H1 (cell line): ENCODE data around the gene RHOU. TPM values are rescaled to one million over a fixed set of nuclear protein-coding genes. Genes with fewer than 3 reads are reported as not detected.

Experiments
- CTCF ChIA-PET: fragments of 300-600 bp; sonication (Branson Sonifier 250); formaldehyde crosslinking; loops from one replicate; lab custom pipeline; 2021; ENCODE audit not compliant: partially characterized antibody; lab: Charles Lee
- POLR2A ChIA-PET: fragments of 300-600 bp; sonication (Branson Sonifier 250); formaldehyde crosslinking; loops from one replicate; lab custom pipeline; 2021; ENCODE audit warnings: inconsistent platforms; ENCODE audit not compliant: partially characterized antibody; lab: Charles Lee
- DNase-seq, 2 experiments: peaks; one replicate each; pipeline versions ENCODE4 v3.0.0 to v3.0.0-alpha.2; 2010 to 2022; ENCODE audit warnings: low spot score in 2 of 2, low read depth in 1 of 2, mixed read lengths in 1 of 2
- FAIRE-seq: peaks from 2 replicates; lab custom pipeline; 2011; peaks lifted over from hg19 to GRCh38; lab: Jason Lieb, UNC
- H2AFZ ChIP-seq: 2 replicates; pipeline ENCODE4 v1.8.1; 2012; ENCODE audit warnings: low read length, inconsistent platforms
- H2AK5ac ChIP-seq: 2 replicates; pipeline ENCODE4 v1.6.1; 2013; ENCODE audit warnings: low read depth, low read length
- H2BK120ac ChIP-seq: replicated peaks from 2 replicates; pipeline ENCODE3; 2013; ENCODE audit warnings: low read depth, low read length, inconsistent platforms
- H2BK12ac ChIP-seq: 2 replicates; pipeline ENCODE4 v1.6.1; 2013; ENCODE audit warnings: low read depth, low read length
- H2BK15ac ChIP-seq: 2 replicates; pipeline ENCODE4 v1.6.1; 2013; ENCODE audit warnings: low read length
- H2BK20ac ChIP-seq: 2 replicates; pipeline ENCODE4 v1.6.1; 2013; ENCODE audit warnings: low read length
- H2BK5ac ChIP-seq: 2 replicates; pipeline ENCODE4 v1.6.1; 2013; ENCODE audit warnings: low read depth, low read length
- H3K14ac ChIP-seq: 2 replicates; pipeline ENCODE4 v1.6.1; 2013; ENCODE audit warnings: inconsistent platforms; ENCODE audit not compliant: insufficient read length
- H3K18ac ChIP-seq: 2 replicates; pipeline ENCODE4 v1.6.1; 2013; ENCODE audit warnings: low read length; ENCODE audit errors: extremely low read depth
- H3K23ac ChIP-seq: 2 replicates; pipeline ENCODE4 v1.6.1; 2013; ENCODE audit warnings: inconsistent platforms; ENCODE audit not compliant: insufficient read length
- H3K23me2 ChIP-seq: 2 replicates; pipeline ENCODE4 v1.6.1; 2013; ENCODE audit warnings: low read depth, low read length
- H3K27ac ChIP-seq: 2 replicates; pipeline ENCODE4 v1.6.1; 2011; ENCODE audit warnings: low read depth, low read length, inconsistent platforms
- H3K27me3 ChIP-seq, 4 experiments: replicated peaks in 1 of 4; 1 replicate in 1 of 4; 2 replicates in 3 of 4; pipeline versions ENCODE4 v1.6.1 to v1.8.1; 2011 to 2013; ENCODE audit warnings: low read length in 3 of 4, mild to moderate bottlenecking in 3 of 4, inconsistent platforms in 2 of 4, mixed read lengths in 2 of 4, moderate library complexity in 1 of 4; ENCODE audit not compliant: control insufficient read depth in 3 of 4, insufficient read depth in 3 of 4; ENCODE audit errors: extremely low read depth in 1 of 4
- H3K36me3 ChIP-seq, 4 experiments: 2 replicates each; pipeline versions ENCODE4 v1.6.1 to v1.8.1; 2011 to 2013; ENCODE audit warnings: mild to moderate bottlenecking in 4 of 4, low read length in 3 of 4, moderate library complexity in 2 of 4, control low read depth in 1 of 4, inconsistent platforms in 1 of 4; ENCODE audit not compliant: insufficient read depth in 4 of 4, control insufficient read depth in 2 of 4
- H3K4ac ChIP-seq: replicated peaks from 2 replicates; pipeline ENCODE3; 2013; ENCODE audit warnings: low read length, low read depth, mixed read lengths, inconsistent platforms; ENCODE audit not compliant: insufficient read length
- H3K4me1 ChIP-seq, 4 experiments: replicated peaks in 1 of 4; 1 replicate in 1 of 4; 2 replicates in 3 of 4; pipeline versions ENCODE4 v1.6.1 to v1.8.1; 2011 to 2013; ENCODE audit warnings: low read length in 3 of 4, inconsistent platforms in 2 of 4, mixed read lengths in 1 of 4; ENCODE audit not compliant: insufficient read depth in 4 of 4, control insufficient read depth in 3 of 4
- H3K4me2 ChIP-seq, 2 experiments: 2 replicates each; pipeline versions ENCODE4 v1.6.1 to v1.8.1; 2011 to 2013; ENCODE audit warnings: low read depth in 2 of 2, low read length in 2 of 2, control low read depth in 1 of 2, inconsistent platforms in 1 of 2, mild to moderate bottlenecking in 1 of 2; ENCODE audit not compliant: insufficient read depth in 1 of 2
- H3K4me3 ChIP-seq, 4 experiments: fragments of 200-600, 300-600 bp in 1 of 4; sonication (generic), shearing (Covaris generic), sonication (Bioruptor Twin) in 1 of 4; 2 replicates each; pipeline versions ENCODE4 v1.5.1 to v1.8.1; 2011 to 2016; ENCODE audit warnings: low read length in 4 of 4, low read depth in 3 of 4, control low read depth in 2 of 4, inconsistent platforms in 2 of 4, mild to moderate bottlenecking in 2 of 4, mixed read lengths in 1 of 4, moderate library complexity in 1 of 4; ENCODE audit not compliant: insufficient read depth in 2 of 4; ENCODE audit errors: extremely low read depth in 1 of 4
- H3K56ac ChIP-seq: replicated peaks from 2 replicates; pipeline ENCODE3; 2013; ENCODE audit warnings: low read depth, mild to moderate bottlenecking, mixed read lengths, low read length, inconsistent platforms; ENCODE audit not compliant: insufficient read length
- H3K79me1 ChIP-seq: 2 replicates; pipeline ENCODE4 v1.6.1; 2013; ENCODE audit warnings: low read depth, low read length, control low read depth
- H3K79me2 ChIP-seq, 2 experiments: 2 replicates each; pipeline versions ENCODE4 v1.6.1 to v1.8.1; 2012 to 2013; ENCODE audit warnings: low read length in 2 of 2, mild to moderate bottlenecking in 2 of 2, inconsistent platforms in 1 of 2; ENCODE audit not compliant: insufficient read depth in 2 of 2, control insufficient read depth in 1 of 2
- H3K9ac ChIP-seq, 4 experiments: replicated peaks in 1 of 4; 1 replicate in 1 of 4; 2 replicates in 3 of 4; pipeline versions ENCODE4 v1.6.1 to v1.8.1; 2011 to 2013; ENCODE audit warnings: low read depth in 3 of 4, low read length in 3 of 4, control low read depth in 2 of 4, mild to moderate bottlenecking in 2 of 4, moderate library complexity in 2 of 4, inconsistent platforms in 1 of 4; ENCODE audit errors: extremely low read depth in 1 of 4
- H3K9me3 ChIP-seq, 2 experiments: 2 replicates each; pipeline versions ENCODE4 v1.6.1 to v1.8.1; 2012 to 2013; ENCODE audit warnings: mild to moderate bottlenecking in 2 of 2, moderate library complexity in 2 of 2, control low read depth in 1 of 2, inconsistent platforms in 1 of 2, low read depth in 1 of 2, low read length in 1 of 2, mixed read lengths in 1 of 2; ENCODE audit not compliant: insufficient read depth in 2 of 2
- H4K20me1 ChIP-seq, 2 experiments: replicated peaks in 1 of 2; 2 replicates each; pipeline versions ENCODE3 to v1.8.1; 2011 to 2013; ENCODE audit warnings: inconsistent platforms in 2 of 2, low read length in 2 of 2, mild to moderate bottlenecking in 1 of 2; ENCODE audit not compliant: insufficient read depth in 2 of 2, control insufficient read depth in 1 of 2
- H4K5ac ChIP-seq: 2 replicates; pipeline ENCODE4 v1.6.1; 2013; ENCODE audit warnings: low read length, low read depth, mixed read lengths, inconsistent platforms; ENCODE audit not compliant: insufficient read length
- H4K8ac ChIP-seq: 2 replicates; pipeline ENCODE4 v1.8.0; 2013; ENCODE audit warnings: mild to moderate bottlenecking, moderate library complexity, low read length, inconsistent platforms; ENCODE audit not compliant: insufficient read depth; ENCODE audit errors: extremely low read depth
- H4K91ac ChIP-seq: replicated peaks from 2 replicates; pipeline ENCODE3; 2013; ENCODE audit warnings: low read length, mixed read lengths, inconsistent platforms; ENCODE audit not compliant: insufficient read length
- BACH1 ChIP-seq: IDR thresholded peaks from 2 replicates; pipeline ENCODE4 v1.6.1; 2012; ENCODE audit warnings: low read length, improper control_type of control experiment
- CBX5 ChIP-seq: fragments of 300-800, 300-1000 bp; sonication (generic); IDR thresholded peaks from 2 replicates; pipeline ENCODE4 v1.7.1; 2016; ENCODE audit warnings: antibody characterized with exemption, low read length, low read depth
- E2F6 ChIP-seq: IDR thresholded peaks from 2 replicates; pipeline ENCODE4 v1.6.1; 2012; ENCODE audit warnings: inconsistent platforms
- GABPA ChIP-seq: IDR thresholded peaks from 2 replicates; pipeline ENCODE4 v1.6.1; 2011; ENCODE audit warnings: mild to moderate bottlenecking, low read length, moderate library complexity, borderline replicate concordance; ENCODE audit not compliant: insufficient read depth
- HDAC2 ChIP-seq, 2 experiments: fragments of 300-600 bp in 1 of 2; sonication (generic) in 1 of 2; IDR thresholded peaks; 2 replicates each; pipeline ENCODE4 v1.6.1; 2011 to 2012; ENCODE audit warnings: low read depth in 2 of 2, low read length in 2 of 2, mild to moderate bottlenecking in 2 of 2, moderate library complexity in 2 of 2, borderline replicate concordance in 1 of 2, inconsistent platforms in 1 of 2
- KDM1A ChIP-seq: fragments of 200-600, 300-600 bp; sonication (generic); IDR thresholded peaks from 2 replicates; pipeline ENCODE4 v1.7.1; 2016; ENCODE audit warnings: mild to moderate bottlenecking, low read length, borderline replicate concordance
- POLR2AphosphoS5 ChIP-seq: IDR thresholded peaks from 2 replicates; pipeline ENCODE4 v1.6.1; 2011; ENCODE audit warnings: low read depth, low read length
- RAD21 ChIP-seq, 2 experiments: IDR thresholded peaks in 1 of 2; conservative IDR thresholded peaks in 1 of 2; 2 replicates each; pipeline ENCODE4 v1.6.1; 2011; ENCODE audit warnings: low read depth in 2 of 2, low read length in 2 of 2, improper control_type of control experiment in 1 of 2, inconsistent platforms in 1 of 2, mild to moderate bottlenecking in 1 of 2, moderate library complexity in 1 of 2
- RBBP5 ChIP-seq: IDR thresholded peaks from 2 replicates; pipeline ENCODE4 v1.7.1; 2012; ENCODE audit warnings: low read depth, mild to moderate bottlenecking, inconsistent platforms, low read length, moderate library complexity, borderline replicate concordance
- TAF1 ChIP-seq: IDR thresholded peaks from 2 replicates; pipeline ENCODE4 v1.6.1; 2011; ENCODE audit warnings: mild to moderate bottlenecking, low read depth, low read length
- ZNF274 ChIP-seq: IDR thresholded peaks from 2 replicates; pipeline ENCODE4 v1.7.0; 2012; ENCODE audit warnings: low read length, borderline replicate concordance; ENCODE audit errors: extremely low read depth
- WGBS, 2 experiments: shearing (Covaris generic) in 1 of 2; methylation state at CpG; one replicate each; pipeline versions ENCODE4 v1.1.6 to v1.1.7; 2013 to 2015; ENCODE audit warnings: low lambda C conversion rate in 2 of 2, mixed read lengths in 2 of 2, inconsistent platforms in 1 of 2, low coverage in 1 of 2, missing lambda C conversion rate in 1 of 2; ENCODE audit not compliant: insufficient replicate concordance in 2 of 2, insufficient coverage in 1 of 2, insufficient read length in 1 of 2; ENCODE audit errors: extremely low coverage in 1 of 2, missing lambda C conversion rate in 1 of 2; 5-methylcytosine and 5-hydroxymethylcytosine counted together
- polyA plus RNA-seq, 7 experiments: library from polyadenylated mRNA; depleted of rRNA in 3 of 7; stranded (reverse) in 5 of 7; unstranded in 2 of 7; fragments of >200 nt in 5 of 7; fragments of 200-250 nt in 2 of 7; gene quantifications; 1 replicate in 5 of 7; 2 replicates in 1 of 7; 4 replicates in 1 of 7; pipeline versions ENCODE4 v1.2.1 to v1.2.3, GENCODE V29; 2011 to 2013; ENCODE audit warnings: missing spikeins in 2 of 7, mixed read lengths in 2 of 7
- total RNA-seq: library from RNA; stranded (reverse); fragmentation: NEBNext Ultra II Directional; extraction: Animal tissue kit (Norgen Biotek cat#: 25700); gene quantifications from 2 replicates; pipeline ENCODE4 v1.2.1, GENCODE V29; 2021

The RHOU gene
- total and polyA plus RNA-seq, 2 of the 8 experiments (the other 6 are each of a cell fraction or from before 2014, with no cell fraction given) = 3.0 to 3.4 TPM

DNA sequence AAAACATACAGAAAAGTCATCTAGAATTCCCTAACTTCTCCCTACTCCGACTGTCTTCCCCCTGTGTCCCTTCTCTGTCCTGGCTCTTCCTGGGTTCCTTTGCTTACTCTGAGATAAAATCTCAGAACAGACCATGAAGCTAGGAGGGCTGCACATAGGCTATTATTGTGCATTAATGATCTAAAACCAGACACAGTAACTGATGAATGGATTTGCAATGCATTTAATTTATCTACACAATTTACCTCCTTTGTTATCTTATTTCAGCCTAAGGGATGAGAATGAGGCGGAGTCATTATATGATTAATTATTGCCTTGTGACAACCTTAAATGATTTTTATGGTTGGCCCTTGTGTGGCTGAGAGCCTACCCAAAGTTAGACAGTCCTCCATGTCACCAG lies 14.5 kb downstream of the RHOU start:
- Histone ChIP-seq H3K18ac (no peak overlapping the region), H3K4me1 (peaks cover 0 to 6% (median 0%) of the 10 kb centered on the region in 4 experiments; a peak in 1 of 7 replicates), H3K14ac (no peak overlapping the region), H2BK120ac (no peak overlapping the region), H2AK5ac (no peak overlapping the region), H2BK12ac (no peak overlapping the region), H3K23ac (no peak overlapping the region), H4K20me1 (no peaks in the 10 kb centered on the region), H3K4me2 (no peak overlapping the region), H4K91ac (no peak overlapping the region), H3K27me3 (no peaks in the 10 kb centered on the region), H3K56ac (no peak overlapping the region), H3K9me3 (no peaks in the 10 kb centered on the region), H3K27ac (no peak overlapping the region), H3K79me1 (no peaks in the 10 kb centered on the region), H3K4me3 (no peak overlapping the region), H2BK5ac (no peak overlapping the region), H3K36me3 (no peaks in the 10 kb centered on the region), H4K5ac (no peak overlapping the region), H2AFZ (no peak overlapping the region), H3K23me2 (no peaks in the 10 kb centered on the region), H3K4ac (no peak overlapping the region), H2BK20ac (no peak overlapping the region), H2BK15ac (no peak overlapping the region), H3K79me2 (no peaks in the 10 kb centered on the region), H3K9ac (no peak overlapping the region), H4K8ac (no peak overlapping the region)
- DNase-seq (no peak), FAIRE-seq (no peak)
- 84% methylated on average over 2 of the region's 2 CpGs; no CpG with 5 or more reads in 1 of the 2 experiments for WGBS, 2 experiments
- ChIA-PET CTCF (interaction anchor here (1.9 kb wide), 1 partner anchor 14 kb away, joined by 7 read pairs; the partner anchor contains the start of gene RHOU), POLR2A (no interaction called here)
- no peak for TF ChIP-seq RBBP5
- no peak for TF ChIP-seq GABPA
- no peak for TF ChIP-seq HDAC2 (IDR thresholded peaks at IDR 0.05; ENCODE audit: borderline replicate concordance in 1 of 2, low read depth in 2 of 2, low read length in 2 of 2)
- no peak for TF ChIP-seq RAD21 (IDR thresholded peaks at IDR 0.05 in 1 of 2, conservative IDR thresholded peaks at IDR 0.05 in 1 of 2; ENCODE audit: low read depth in 2 of 2, low read length in 2 of 2)
- no peak for TF ChIP-seq E2F6
- no peak for TF ChIP-seq CBX5
- TF ChIP-seq TAF1 = no peak
- TF ChIP-seq BACH1 = no peak
- TF ChIP-seq POLR2AphosphoS5 = no peak
- no peak for TF ChIP-seq KDM1A
- TF ChIP-seq ZNF274 = no peak
